Pons (tissue), 1 donor: Measurements from ENCODE around the gene CNTN4.
A peak's percentile ranks its signal among the peaks of the same experiment; 100 is the strongest.
"Not testable (repeated sequence)": the region's sequence is repeated elsewhere in the genome, so short reads cannot be mapped to it uniquely, and the experiment has no call there.

Experiments used
- DNase-seq: peaks from one replicate; pipeline ENCODE4 v3.0.0-alpha.2; 2016; ENCODE audit warnings: low spot score

The CNTN4 gene

DNA sequence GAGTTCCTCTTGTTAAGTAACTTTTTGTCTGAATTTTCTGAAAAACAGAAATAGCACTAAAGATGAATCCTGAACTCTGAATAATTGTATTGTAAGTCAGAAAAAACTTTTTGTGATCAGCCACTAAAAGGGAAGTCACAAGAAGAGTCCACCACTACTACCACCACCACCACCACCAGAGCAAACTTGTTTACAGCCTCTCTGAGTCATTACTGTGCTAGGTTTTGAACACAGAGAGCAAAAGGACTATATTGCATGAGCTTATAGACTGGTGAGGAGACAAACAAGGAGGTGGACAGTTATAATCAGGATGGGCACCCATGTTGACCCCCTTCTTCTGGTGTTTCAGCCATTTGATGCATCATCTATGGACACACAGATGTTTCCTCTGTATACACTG, 869.8 kb downstream of the CNTN4 start:
- no peak for DNase-seq

GRCh38 chr3:2976212-2976611, 877.5 kb downstream of the CNTN4 start:
- no peak for DNase-seq

DNA sequence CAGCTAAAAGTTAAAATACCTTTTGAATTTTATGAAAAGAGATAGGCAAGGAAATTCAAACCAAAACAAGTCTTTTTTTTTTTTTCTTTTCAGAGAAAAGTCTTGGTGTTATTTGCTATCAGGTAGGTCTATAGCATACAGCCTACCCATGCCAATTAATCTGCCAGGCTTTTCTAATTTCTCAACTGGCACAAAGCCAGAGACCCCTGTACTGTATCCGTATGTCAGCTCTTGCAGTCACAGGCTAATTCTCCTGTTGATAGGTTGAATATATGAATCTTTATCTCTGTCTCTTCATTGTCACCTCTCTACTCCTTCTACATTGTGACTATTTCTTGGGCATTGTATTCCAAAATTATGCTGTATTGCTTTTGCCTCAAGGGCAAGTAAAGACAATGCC, 878.1 kb downstream of the CNTN4 start:
- DNase-seq, result no peak

GRCh38 chr3:2978977-2979732, 880.5 kb downstream of the CNTN4 start:
- DNase-seq, result no peak

GRCh38 chr3:2984005-2984830, 885.6 kb downstream of the CNTN4 start:
- no peak for DNase-seq

- DNase-seq, result no peak
Measured at GRCh38 chr3:2984831-2985220, 886.2 kb downstream of the CNTN4 start.

GRCh38 chr3:2985479-2985878, 886.8 kb downstream of the CNTN4 start:
- DNase-seq, result no peak

DNA sequence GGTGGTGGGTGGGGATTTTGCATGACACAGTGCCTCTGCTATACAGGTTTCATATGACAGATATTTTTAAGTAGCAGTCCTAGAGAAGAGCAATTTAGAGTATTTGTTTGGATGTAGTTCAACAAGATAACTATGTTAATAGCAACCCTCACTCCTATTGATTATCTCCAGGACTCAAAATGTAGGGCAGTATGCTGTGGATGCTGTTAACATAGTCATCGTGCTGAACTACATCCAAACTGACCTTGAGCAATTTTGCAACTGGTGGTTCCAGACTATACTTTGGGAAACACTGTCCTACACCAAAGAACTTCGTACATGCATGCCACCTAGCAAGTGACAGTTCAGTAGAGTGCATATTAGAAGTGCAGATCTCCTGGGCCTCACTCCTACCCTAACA, 893.9 kb downstream of the CNTN4 start:
- no peak for DNase-seq

DNA sequence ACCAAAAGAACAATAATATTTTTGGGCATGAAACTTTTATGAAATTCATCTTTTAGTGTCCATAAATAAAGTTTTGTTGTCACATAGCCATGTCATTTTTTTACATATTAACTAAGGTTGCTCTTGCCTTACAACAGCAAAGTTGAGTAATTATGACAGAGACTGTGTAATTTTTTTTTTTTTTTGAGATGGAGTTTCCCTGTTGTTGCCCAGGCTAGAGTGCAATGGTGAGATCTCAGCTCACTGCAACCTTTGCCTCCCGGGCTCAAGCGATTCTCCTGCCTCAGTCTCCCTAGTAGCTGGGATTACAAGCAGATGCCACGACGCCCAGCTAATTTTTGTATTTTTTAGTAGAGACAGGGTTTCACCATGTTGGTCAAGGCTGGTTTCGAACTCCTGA, 894.5 kb downstream of the CNTN4 start:
- DNase-seq, result not testable (repeated sequence)

GRCh38 chr3:2993736-2994135, 895.1 kb downstream of the CNTN4 start:
- no peak for DNase-seq

- no peak for DNase-seq
Measured at GRCh38 chr3:2995195-2995594, 896.5 kb downstream of the CNTN4 start.

DNA sequence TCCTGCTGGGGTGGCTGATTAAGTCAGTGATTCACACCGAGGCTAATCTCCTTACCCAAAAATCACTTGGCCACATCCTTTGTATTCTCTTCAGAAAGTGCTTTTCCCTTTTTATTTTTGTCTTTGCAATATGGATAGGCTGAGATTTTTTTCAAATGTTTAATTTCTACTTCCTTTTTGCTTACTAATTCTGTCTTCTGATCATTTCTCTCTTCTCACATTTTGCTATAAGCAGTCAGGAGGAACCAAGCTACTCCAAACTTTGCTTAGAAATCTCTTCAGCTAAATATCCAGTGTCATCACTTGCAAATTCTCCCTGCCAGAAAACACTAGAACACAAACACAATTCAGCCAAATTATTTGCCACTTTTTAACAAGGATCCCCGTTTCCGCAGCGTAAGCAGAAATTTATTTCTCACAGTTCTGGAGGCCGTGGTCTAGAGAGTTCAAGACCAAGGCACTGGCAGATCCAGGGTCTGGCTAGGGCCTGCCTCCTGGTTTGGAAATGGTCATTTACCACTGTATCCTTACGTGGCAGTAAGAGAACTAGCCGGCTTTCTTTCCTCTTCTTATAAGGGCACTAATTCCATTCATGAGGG, 906.6 kb downstream of the CNTN4 start:
- DNase-seq, result no peak

GRCh38 chr3:3013317-3014052, 914.8 kb downstream of the CNTN4 start:
- no peak for DNase-seq

- peak; percentile 91 for DNase-seq
Measured at GRCh38 chr3:3015185-3016089, 916.8 kb downstream of the CNTN4 start.

DNA sequence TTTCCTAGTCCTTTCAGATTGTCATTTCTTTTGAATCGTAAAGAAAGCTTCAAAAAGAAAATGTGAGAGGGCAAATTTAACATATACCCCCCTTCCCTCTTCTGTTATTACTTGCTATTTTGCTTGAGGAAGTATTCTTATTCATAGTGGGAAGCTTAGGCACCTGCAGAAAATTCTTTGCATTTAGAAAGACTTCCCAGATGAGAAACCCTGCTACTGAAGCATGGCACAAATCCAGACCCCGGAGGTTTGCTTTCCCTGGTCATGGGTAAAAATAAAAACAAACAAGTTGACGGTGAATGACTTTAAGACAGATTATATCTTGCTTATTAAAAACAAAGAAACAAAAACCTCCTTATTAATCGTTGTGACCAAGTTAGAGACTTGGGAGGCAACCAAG, 917.6 kb downstream of the CNTN4 start:
- no peak for DNase-seq

GRCh38 chr3:3020209-3020608, 921.5 kb downstream of the CNTN4 start:
- DNase-seq, result no peak

DNA sequence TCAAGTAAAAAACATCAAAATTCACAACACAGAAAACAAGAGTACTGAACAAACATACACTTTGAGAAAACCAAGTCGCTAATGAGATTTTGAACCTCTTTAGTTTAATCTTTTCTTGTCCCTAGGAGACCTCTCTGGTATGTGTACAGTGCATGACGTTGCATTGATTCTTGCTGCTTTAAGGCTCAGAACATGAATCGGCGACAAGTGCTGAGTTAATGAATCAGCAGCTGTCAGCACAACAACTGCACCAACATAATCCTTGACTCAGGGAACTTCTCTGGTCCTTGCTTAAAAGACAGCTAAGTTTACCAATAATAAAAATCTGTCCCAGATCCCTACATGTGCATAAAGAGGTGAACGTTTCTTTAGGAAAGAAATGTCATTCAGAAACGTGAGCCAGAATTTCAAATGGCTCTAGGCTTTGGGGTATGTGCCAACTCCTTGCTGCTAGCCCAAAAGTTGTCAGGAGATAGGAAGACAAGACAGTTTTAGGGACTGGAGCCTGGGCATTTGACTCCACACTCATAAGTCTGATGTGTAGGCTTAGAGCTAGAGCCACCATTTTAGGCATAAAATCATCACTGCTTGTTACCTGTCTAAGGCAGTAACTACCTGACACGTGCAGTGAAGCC, 924.6 kb downstream of the CNTN4 start:
- no peak for DNase-seq

GRCh38 chr3:3027976-3028567, 929.4 kb downstream of the CNTN4 start:
- DNase-seq, result no peak

GRCh38 chr3:3031326-3031725, 932.7 kb downstream of the CNTN4 start:
- DNase-seq, result no peak

DNA sequence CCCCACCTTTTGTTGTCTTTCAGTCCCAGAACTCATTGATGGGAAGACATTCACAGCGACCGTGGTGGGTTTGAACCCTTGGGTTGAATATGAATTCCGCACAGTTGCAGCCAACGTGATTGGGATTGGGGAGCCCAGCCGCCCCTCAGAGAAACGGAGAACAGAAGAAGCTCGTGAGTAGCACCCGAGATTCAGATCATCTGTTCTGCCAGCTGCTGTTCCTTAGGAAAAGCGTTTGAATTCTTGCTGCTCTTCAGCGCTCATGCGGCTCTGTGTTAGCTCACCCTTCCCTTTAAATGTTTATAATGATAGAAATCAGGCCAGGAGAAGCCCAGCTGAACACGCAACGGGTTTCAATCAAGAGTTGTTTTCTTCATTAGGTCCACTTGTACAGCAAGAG, 938.5 kb downstream of the CNTN4 start:
- DNase-seq, result no peak
